BE2C (cell line): ENCODE measurements around the gene NAP1L4.
A peak's percentile ranks its signal among the peaks of the same experiment; 100 is the strongest.

ENCODE experiments used
- DNase-seq: peaks from one replicate; pipeline ENCODE4 v3.0.0-alpha.2; 2020
- H3K27me3 ChIP-seq: fragments of 250-450 bp; sonication (Bioruptor Pico); 2 replicates; pipeline ENCODE4 v1.5.1; 2020; ENCODE audit warnings: mild to moderate bottlenecking
- H3K36me3 ChIP-seq: fragments of 250-450 bp; sonication (Bioruptor Pico); 2 replicates; pipeline ENCODE4 v1.5.1; 2020; ENCODE audit warnings: mild to moderate bottlenecking
- H3K4me1 ChIP-seq: fragments of 250-450 bp; sonication (Bioruptor Pico); 2 replicates; pipeline ENCODE4 v1.5.1; 2020
- H3K4me3 ChIP-seq: 2 replicates; pipeline ENCODE4 v1.5.1; 2011; ENCODE audit warnings: low read depth, low read length
- H3K9me3 ChIP-seq: fragments of 250-450 bp; sonication (Bioruptor Pico); 2 replicates; pipeline ENCODE4 v1.5.1; 2020
- TF ChIP-seq, protein P1 (sequence below): IDR thresholded peaks from 2 replicates; pipeline ENCODE4 v1.5.1; 2012; ENCODE audit warnings: mild to moderate bottlenecking, low read depth, low read length

Gene NAP1L4

DNA sequence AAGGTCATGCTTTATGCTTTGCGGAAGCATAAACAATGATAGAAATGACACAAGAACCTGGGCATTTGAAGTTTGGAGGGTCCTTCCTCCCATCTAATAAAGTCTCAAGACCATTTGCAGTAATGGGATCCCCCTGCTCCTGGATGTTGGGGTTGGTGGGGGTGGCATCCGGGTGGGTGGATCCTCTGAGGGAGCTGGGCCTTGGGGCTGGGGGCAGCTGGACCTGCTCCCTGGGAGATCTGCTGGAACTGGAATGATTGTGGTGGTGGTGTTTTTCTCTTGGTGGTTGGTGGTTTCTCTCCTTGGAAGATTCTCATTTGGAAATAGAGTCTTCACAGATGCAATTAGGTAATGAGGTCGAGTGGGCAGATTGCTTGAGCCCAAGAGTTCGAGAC is 2.2 kb upstream of the NAP1L4 start:
- DNase-seq, result no peak
- TF ChIP-seq, protein P1, sequence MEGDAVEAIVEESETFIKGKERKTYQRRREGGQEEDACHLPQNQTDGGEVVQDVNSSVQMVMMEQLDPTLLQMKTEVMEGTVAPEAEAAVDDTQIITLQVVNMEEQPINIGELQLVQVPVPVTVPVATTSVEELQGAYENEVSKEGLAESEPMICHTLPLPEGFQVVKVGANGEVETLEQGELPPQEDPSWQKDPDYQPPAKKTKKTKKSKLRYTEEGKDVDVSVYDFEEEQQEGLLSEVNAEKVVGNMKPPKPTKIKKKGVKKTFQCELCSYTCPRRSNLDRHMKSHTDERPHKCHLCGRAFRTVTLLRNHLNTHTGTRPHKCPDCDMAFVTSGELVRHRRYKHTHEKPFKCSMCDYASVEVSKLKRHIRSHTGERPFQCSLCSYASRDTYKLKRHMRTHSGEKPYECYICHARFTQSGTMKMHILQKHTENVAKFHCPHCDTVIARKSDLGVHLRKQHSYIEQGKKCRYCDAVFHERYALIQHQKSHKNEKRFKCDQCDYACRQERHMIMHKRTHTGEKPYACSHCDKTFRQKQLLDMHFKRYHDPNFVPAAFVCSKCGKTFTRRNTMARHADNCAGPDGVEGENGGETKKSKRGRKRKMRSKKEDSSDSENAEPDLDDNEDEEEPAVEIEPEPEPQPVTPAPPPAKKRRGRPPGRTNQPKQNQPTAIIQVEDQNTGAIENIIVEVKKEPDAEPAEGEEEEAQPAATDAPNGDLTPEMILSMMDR, result no peak

DNA sequence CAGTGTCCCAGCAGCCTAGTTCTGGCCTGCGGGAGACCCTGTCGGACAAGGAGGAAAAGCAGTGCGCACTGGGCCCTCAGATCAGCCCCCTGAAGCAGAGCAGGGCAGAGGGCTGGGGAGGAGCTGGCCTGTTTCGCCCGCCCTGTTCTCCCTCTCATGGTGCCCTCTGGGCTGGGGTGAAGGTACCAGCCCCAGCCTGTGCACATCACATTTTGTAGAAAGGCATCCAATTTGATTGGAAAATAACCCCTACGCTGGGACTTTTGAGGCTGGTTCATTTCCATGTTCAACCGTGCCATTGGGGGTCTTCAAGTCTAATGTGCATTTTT is 832 bp upstream of the NAP1L4 start:
- Histone ChIP-seq H3K36me3 (no peaks in the 10 kb centered on the region), H3K4me1 (no peaks in the 10 kb centered on the region), H3K9me3 (no peaks in the 10 kb centered on the region), H3K27me3 (no peaks in the 10 kb centered on the region), H3K4me3 (peak overlapping the region; percentile 67)
- TF ChIP-seq, protein P1, result no peak
- no peak for DNase-seq

More for the DNA sequence above, 2.2 kb upstream of the NAP1L4 start:
- H3K4me1 ChIP-seq, result no peaks in the 10 kb centered on the region
- H3K4me3 ChIP-seq, result no peak overlapping the region
- H3K27me3 ChIP-seq, result no peaks in the 10 kb centered on the region
- no peaks in the 10 kb centered on the region for H3K36me3 ChIP-seq
- H3K9me3 ChIP-seq, result no peaks in the 10 kb centered on the region

DNA sequence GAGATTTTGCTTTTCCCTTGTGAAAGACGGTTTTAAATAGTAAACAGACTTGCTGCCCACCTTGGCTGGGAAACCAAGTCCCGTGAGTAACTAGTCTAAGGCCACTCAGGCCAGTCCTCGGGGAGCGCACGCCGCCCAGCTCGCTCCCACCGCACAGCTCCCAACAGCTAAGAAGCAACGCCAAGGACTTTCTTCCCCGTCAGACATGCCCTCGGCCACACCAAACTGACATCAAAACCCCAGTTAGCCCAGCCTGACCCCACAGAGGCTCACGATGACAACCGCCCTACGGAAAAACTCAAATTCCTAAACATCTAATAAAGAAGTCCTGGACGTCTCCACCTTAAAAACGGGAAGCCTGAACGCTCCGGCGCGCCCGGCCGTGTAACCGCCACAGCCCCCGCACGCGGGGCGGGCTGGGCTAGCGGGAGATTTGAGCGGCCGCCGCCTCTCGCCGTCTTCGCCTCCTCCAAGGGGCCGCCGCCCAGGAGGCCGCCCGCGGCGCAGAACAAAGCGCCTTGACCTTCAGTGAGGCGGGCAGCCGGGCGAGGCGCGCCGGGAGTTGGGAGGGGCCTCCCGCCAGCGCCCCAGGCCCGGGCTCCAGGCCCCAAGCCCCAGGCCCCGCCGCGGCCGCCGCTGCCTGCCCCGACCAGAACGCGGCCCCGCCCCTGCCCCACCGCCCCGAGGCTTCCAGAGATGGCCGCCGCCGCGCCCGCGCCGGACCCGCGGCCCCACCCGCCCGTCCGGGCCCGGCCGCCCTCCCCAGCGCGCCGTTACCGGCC is 486 bp downstream of the NAP1L4 start:
- Histone ChIP-seq H3K36me3 (no peaks in the 10 kb centered on the region), H3K4me1 (no peaks in the 10 kb centered on the region), H3K4me3 (peak overlapping the region; percentile 73), H3K9me3 (no peaks in the 10 kb centered on the region), H3K27me3 (no peaks in the 10 kb centered on the region)
- DNase-seq, result no peak
- TF ChIP-seq, protein P1, result no peak

DNA sequence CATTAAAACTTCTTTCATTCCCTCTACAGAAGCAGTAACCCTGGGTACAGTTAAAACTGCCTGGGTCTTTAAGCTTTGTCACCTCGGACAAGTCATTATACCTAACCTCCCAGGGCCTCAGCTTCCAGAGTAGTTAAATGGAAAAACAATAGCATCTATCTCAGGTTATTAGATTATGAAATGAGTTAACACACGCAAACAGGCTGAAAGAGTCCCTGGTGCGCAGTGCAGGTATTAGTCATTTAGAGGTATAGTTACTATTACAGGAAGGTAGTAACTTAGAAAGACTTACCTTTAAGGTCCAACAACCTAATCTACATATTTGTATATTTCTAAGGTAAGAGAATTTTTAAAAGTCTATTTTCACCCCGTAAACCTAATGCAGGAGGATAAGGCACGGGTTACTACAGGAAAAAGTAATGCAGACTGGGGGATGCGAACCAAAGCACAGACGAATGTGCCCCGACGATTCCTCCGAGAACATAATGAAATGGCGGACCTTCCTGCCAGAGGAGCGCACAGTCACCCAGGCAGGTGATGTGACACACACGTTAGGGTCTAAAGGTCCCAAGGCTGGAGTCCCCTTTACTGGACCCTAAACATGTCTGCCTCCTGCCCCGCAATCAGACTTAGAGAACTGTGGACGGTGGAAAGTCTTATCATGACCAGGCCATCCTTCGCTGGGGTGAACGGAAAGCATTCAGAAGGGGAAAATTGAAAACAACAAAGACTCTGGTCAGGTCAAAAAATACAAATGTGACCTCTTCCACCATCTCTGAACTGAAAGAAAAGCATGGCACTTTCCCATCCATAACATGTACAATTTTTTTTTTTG is 1.3 kb downstream of the NAP1L4 start:
- no peaks in the 10 kb centered on the region for H3K4me1 ChIP-seq
- H3K4me3 ChIP-seq, result peak overlapping the region; percentile 73
- TF ChIP-seq, protein P1, result no peak
- H3K36me3 ChIP-seq, result no peaks in the 10 kb centered on the region
- no peak for DNase-seq
- no peaks in the 10 kb centered on the region for H3K27me3 ChIP-seq
- H3K9me3 ChIP-seq, result no peaks in the 10 kb centered on the region

DNA sequence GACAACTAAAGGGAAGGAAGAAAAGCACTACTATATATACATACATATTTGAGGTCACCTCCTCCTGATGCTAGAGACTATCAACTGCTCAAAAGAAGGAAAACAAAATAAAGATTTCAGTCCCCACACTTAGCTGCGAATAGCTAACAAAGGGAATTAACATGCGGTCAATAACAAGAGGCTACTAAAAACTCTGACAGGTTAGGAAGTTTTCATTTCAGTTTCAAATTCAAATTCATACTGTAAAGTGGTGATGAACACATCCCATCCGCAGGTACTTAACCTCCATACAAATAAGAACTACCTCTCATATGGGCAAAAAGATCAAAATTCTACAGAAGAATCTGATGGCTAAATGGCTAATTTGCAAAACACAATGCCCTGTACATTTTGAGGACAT is 2.6 kb downstream of the NAP1L4 start:
- peak overlapping the region; percentile 73 for H3K4me3 ChIP-seq
- H3K4me1 ChIP-seq, result no peaks in the 10 kb centered on the region
- no peaks in the 10 kb centered on the region for H3K9me3 ChIP-seq
- H3K27me3 ChIP-seq, result no peaks in the 10 kb centered on the region
- no peak for DNase-seq
- no peaks in the 10 kb centered on the region for H3K36me3 ChIP-seq
- TF ChIP-seq, protein P1, result no peak

DNA sequence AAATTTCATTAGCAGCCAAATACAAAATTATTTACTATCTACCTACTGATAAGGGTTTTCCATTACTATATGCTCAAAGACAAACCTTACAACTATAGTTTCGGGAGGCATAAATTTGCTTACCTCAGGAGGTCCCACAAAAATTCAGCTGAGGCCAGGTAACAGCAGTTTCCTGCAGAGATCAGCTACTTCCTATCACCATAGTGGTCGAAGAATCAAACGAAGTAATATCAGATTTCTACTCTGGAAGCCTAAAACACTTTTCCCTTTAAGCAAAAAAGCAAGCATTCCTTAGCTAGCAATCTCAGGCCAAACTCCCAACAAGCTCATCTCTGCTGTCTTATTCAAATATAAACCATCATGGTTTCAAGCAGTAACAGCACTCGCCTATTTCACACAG is 3.1 kb downstream of the NAP1L4 start:
- no peak for DNase-seq
- TF ChIP-seq, protein P1, result no peak
- Histone ChIP-seq H3K27me3 (no peaks in the 10 kb centered on the region), H3K9me3 (no peaks in the 10 kb centered on the region), H3K36me3 (no peaks in the 10 kb centered on the region), H3K4me3 (peak overlapping the region; percentile 73), H3K4me1 (no peaks in the 10 kb centered on the region)
